ENCODE data around the gene TMEM214. TPM values are rescaled to one million over a fixed set of nuclear protein-coding genes. Genes with fewer than 3 reads are reported as not detected.

The TMEM214 gene
- total RNA-seq, 1 donor: 50.3 TPM

DNA sequence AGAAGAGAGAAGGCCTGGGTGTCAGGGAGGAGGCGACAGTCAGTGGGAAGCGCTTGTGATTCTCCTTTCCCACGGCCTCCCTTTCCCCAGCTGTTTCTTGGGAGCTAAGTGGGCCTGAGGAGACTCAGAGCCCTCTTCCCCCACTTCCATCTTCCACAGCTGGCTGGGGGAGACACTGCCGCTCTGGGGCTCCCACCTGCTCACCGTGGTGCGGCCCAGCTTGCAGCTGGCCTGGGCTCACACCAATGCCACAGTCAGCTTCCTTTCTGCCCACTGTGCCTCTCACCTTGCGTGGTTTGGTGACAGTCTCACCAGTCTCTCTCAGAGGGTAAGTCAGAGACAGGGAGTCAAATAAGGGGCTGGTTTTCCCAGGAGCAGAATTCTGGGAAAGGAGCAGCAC is 7.1 kb downstream of the TMEM214 start:
- no peak overlapping the region for H3K27ac ChIP-seq (ENCODE audit: low read depth, low read length)
- no peaks in the 10 kb centered on the region for H3K27me3 ChIP-seq (ENCODE audit: insufficient read depth, low read length)
- H2AFZ ChIP-seq (ENCODE audit: low read length): no peak overlapping the region
- peaks cover 49% of the 10 kb centered on the region for H4K20me1 ChIP-seq (ENCODE audit: insufficient read depth, low read length)
- DNase-seq (ENCODE audit: insufficient read length, low spot score, missing footprints): no peak
- no peaks in the 10 kb centered on the region for H3K9me3 ChIP-seq (ENCODE audit: low read depth, low read length)
- peaks cover 18% of the 10 kb centered on the region for H3K79me2 ChIP-seq (ENCODE audit: insufficient read depth, low read length)
- no peak overlapping the region for H3K4me2 ChIP-seq (ENCODE audit: insufficient read depth, low read length)
- no peak overlapping the region for H3K4me3 ChIP-seq (ENCODE audit: insufficient read depth, low read length)
- peaks cover 20% of the 10 kb centered on the region for H3K4me1 ChIP-seq (ENCODE audit: insufficient read depth, low read length)
- TF ChIP-seq, protein P1, sequence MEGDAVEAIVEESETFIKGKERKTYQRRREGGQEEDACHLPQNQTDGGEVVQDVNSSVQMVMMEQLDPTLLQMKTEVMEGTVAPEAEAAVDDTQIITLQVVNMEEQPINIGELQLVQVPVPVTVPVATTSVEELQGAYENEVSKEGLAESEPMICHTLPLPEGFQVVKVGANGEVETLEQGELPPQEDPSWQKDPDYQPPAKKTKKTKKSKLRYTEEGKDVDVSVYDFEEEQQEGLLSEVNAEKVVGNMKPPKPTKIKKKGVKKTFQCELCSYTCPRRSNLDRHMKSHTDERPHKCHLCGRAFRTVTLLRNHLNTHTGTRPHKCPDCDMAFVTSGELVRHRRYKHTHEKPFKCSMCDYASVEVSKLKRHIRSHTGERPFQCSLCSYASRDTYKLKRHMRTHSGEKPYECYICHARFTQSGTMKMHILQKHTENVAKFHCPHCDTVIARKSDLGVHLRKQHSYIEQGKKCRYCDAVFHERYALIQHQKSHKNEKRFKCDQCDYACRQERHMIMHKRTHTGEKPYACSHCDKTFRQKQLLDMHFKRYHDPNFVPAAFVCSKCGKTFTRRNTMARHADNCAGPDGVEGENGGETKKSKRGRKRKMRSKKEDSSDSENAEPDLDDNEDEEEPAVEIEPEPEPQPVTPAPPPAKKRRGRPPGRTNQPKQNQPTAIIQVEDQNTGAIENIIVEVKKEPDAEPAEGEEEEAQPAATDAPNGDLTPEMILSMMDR (IDR thresholded peaks at IDR 0.05; ENCODE audit: extremely low read depth, low read depth, low read length): no peak
- H3K36me3 ChIP-seq (ENCODE audit: insufficient read depth, low read length): peaks cover 86% of the 10 kb centered on the region

DNA sequence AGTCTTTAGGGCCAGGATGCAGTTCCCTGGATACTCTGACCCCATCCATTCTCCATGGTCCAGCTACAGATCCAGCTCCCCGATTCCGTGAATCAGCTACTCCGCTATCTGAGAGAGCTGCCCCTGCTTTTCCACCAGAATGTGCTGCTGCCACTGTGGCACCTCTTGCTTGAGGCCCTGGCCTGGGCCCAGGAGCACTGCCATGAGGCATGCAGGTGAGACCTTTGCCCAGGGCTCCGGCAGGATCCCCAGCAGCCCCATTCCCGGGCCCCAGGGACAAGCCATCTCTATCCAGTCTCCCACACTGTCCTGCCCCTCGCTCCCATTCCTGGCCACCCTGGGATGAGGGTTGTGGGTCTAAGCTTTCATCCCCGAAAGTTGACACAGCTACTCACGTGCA is 7.5 kb downstream of the TMEM214 start:
- DNase-seq (ENCODE audit: insufficient read length, low spot score, missing footprints): no peak
- TF ChIP-seq, protein P1 (IDR thresholded peaks at IDR 0.05; ENCODE audit: extremely low read depth, low read depth, low read length): no peak
- Histone ChIP-seq H3K4me2 (ENCODE audit: insufficient read depth, low read length) (no peak overlapping the region), H4K20me1 (ENCODE audit: insufficient read depth, low read length) (peaks cover 45% of the 10 kb centered on the region), H3K27me3 (ENCODE audit: insufficient read depth, low read length) (no peaks in the 10 kb centered on the region), H3K36me3 (ENCODE audit: insufficient read depth, low read length) (peaks cover 82% of the 10 kb centered on the region), H2AFZ (ENCODE audit: low read length) (no peak overlapping the region), H3K9me3 (ENCODE audit: low read depth, low read length) (no peaks in the 10 kb centered on the region), H3K79me2 (ENCODE audit: insufficient read depth, low read length) (peaks cover 14% of the 10 kb centered on the region), H3K4me1 (ENCODE audit: insufficient read depth, low read length) (peaks cover 18% of the 10 kb centered on the region), H3K27ac (ENCODE audit: low read depth, low read length) (no peak overlapping the region), H3K4me3 (ENCODE audit: insufficient read depth, low read length) (no peak overlapping the region)

DNA sequence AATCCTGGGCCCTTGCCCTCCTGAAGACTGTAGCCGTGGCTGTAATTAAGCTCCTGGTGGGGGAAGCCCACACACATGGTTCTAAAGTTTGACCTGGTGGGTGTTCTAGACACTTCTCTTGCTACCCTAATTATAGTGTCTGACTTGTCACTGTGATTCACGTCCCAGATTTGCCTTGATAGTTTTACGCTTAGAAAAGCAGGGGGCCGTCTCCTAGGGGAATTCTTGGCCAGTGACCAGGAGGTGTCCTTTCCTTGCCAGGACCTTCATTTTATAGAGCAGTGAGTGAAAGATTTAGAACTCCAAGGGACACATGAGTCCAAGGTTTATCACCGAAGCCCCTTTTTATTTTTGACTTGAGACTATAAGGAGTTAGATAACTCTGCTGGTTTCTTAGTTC is 9.0 kb downstream of the TMEM214 start:
- no peak overlapping the region for H3K4me3 ChIP-seq (ENCODE audit: insufficient read depth, low read length)
- no peaks in the 10 kb centered on the region for H3K9me3 ChIP-seq (ENCODE audit: low read depth, low read length)
- no peak overlapping the region for H2AFZ ChIP-seq (ENCODE audit: low read length)
- H4K20me1 ChIP-seq (ENCODE audit: insufficient read depth, low read length): peaks cover 30% of the 10 kb centered on the region
- H3K4me2 ChIP-seq (ENCODE audit: insufficient read depth, low read length): no peak overlapping the region
- no peaks in the 10 kb centered on the region for H3K27me3 ChIP-seq (ENCODE audit: insufficient read depth, low read length)
- H3K36me3 ChIP-seq (ENCODE audit: insufficient read depth, low read length): peaks cover 67% of the 10 kb centered on the region
- no peaks in the 10 kb centered on the region for H3K79me2 ChIP-seq (ENCODE audit: insufficient read depth, low read length)
- TF ChIP-seq, protein P1 (IDR thresholded peaks at IDR 0.05; ENCODE audit: extremely low read depth, low read depth, low read length): no peak
- H3K27ac ChIP-seq (ENCODE audit: low read depth, low read length): peak overlapping the region; percentile 7
- no peak for DNase-seq (ENCODE audit: insufficient read length, low spot score, missing footprints)
- H3K4me1 ChIP-seq (ENCODE audit: insufficient read depth, low read length): peaks cover 18% of the 10 kb centered on the region

DNA sequence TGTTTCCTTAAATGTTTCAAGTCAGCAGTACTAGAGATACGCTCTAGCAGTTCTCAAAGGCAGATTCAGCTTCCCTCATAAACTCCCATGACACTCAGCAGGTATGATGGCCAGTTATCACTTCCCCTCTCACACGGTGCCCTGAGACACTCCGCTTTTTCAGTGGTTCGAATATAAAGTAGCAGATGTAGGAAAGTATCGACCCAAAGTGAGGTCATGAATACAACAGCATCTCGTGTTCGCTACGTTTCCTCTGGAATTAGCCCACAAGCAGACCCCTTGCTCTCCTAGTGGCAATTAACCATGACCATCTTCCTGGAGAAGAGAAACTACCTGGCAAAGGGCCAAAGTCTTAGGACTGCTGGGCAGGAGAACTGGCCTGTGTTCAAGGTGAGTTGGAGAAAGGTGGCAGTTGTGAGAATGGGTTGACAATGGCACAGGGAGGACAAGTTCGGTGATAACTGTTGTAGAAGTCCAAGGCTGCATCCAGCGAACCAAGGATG is 9.4 kb downstream of the TMEM214 start:
- Histone ChIP-seq H3K4me2 (ENCODE audit: insufficient read depth, low read length) (no peak overlapping the region), H3K4me1 (ENCODE audit: insufficient read depth, low read length) (peaks cover 18% of the 10 kb centered on the region), H3K4me3 (ENCODE audit: insufficient read depth, low read length) (no peak overlapping the region), H3K27me3 (ENCODE audit: insufficient read depth, low read length) (no peaks in the 10 kb centered on the region), H2AFZ (ENCODE audit: low read length) (no peak overlapping the region), H3K79me2 (ENCODE audit: insufficient read depth, low read length) (no peaks in the 10 kb centered on the region), H3K27ac (ENCODE audit: low read depth, low read length) (peak overlapping the region; percentile 54), H3K9me3 (ENCODE audit: low read depth, low read length) (no peaks in the 10 kb centered on the region), H4K20me1 (ENCODE audit: insufficient read depth, low read length) (peaks cover 27% of the 10 kb centered on the region), H3K36me3 (ENCODE audit: insufficient read depth, low read length) (peaks cover 63% of the 10 kb centered on the region)
- no peak for DNase-seq (ENCODE audit: insufficient read length, low spot score, missing footprints)
- TF ChIP-seq, protein P1 (IDR thresholded peaks at IDR 0.05; ENCODE audit: extremely low read depth, low read depth, low read length): no peak
